Measurements from ENCODE around the gene LCP1.

- TF ChIP-seq CTCF (IDR thresholded peaks at IDR 0.05) (no peak), POLR2A (IDR thresholded peaks at IDR 0.05) (no peak)
These were observed 65.1 kb downstream of the LCP1 start for GRCh38 chr13:46116653-46117502.

Data from uterus (tissue), 2 donors.